ENCODE measurements around the gene DNER.

DNA sequence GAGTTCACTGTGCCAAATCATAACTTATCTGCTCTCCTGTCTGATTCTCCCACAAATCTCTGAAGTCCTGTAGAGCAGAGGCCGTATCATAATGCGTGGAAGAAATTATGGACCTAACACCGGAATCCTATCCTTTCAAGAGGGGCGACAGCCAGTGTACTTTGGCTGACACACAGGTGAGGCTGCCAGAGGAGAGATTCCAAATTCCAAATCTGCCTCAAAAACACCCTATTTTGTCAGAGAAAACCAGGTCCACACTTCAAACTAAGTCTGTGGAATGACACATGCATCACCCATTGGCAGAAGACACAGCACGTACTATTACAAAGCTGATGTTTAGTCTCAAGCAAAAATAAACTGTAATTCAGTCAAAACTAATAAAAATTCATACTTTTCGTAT is 304.1 kb downstream of the DNER start:
- TF ChIP-seq, protein P1, sequence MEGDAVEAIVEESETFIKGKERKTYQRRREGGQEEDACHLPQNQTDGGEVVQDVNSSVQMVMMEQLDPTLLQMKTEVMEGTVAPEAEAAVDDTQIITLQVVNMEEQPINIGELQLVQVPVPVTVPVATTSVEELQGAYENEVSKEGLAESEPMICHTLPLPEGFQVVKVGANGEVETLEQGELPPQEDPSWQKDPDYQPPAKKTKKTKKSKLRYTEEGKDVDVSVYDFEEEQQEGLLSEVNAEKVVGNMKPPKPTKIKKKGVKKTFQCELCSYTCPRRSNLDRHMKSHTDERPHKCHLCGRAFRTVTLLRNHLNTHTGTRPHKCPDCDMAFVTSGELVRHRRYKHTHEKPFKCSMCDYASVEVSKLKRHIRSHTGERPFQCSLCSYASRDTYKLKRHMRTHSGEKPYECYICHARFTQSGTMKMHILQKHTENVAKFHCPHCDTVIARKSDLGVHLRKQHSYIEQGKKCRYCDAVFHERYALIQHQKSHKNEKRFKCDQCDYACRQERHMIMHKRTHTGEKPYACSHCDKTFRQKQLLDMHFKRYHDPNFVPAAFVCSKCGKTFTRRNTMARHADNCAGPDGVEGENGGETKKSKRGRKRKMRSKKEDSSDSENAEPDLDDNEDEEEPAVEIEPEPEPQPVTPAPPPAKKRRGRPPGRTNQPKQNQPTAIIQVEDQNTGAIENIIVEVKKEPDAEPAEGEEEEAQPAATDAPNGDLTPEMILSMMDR (IDR thresholded peaks at IDR 0.05; ENCODE audit: insufficient read depth, low read length): no peak
- no peak for TF ChIP-seq POLR2AphosphoS5 (IDR thresholded peaks at IDR 0.05; ENCODE audit: low read depth)
- TF ChIP-seq, protein P2, sequence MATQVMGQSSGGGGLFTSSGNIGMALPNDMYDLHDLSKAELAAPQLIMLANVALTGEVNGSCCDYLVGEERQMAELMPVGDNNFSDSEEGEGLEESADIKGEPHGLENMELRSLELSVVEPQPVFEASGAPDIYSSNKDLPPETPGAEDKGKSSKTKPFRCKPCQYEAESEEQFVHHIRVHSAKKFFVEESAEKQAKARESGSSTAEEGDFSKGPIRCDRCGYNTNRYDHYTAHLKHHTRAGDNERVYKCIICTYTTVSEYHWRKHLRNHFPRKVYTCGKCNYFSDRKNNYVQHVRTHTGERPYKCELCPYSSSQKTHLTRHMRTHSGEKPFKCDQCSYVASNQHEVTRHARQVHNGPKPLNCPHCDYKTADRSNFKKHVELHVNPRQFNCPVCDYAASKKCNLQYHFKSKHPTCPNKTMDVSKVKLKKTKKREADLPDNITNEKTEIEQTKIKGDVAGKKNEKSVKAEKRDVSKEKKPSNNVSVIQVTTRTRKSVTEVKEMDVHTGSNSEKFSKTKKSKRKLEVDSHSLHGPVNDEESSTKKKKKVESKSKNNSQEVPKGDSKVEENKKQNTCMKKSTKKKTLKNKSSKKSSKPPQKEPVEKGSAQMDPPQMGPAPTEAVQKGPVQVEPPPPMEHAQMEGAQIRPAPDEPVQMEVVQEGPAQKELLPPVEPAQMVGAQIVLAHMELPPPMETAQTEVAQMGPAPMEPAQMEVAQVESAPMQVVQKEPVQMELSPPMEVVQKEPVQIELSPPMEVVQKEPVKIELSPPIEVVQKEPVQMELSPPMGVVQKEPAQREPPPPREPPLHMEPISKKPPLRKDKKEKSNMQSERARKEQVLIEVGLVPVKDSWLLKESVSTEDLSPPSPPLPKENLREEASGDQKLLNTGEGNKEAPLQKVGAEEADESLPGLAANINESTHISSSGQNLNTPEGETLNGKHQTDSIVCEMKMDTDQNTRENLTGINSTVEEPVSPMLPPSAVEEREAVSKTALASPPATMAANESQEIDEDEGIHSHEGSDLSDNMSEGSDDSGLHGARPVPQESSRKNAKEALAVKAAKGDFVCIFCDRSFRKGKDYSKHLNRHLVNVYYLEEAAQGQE (IDR thresholded peaks at IDR 0.05; ENCODE audit: insufficient replicate concordance, low read depth): no peak
- TF ChIP-seq GABPA (IDR thresholded peaks at IDR 0.05; ENCODE audit: low read depth): no peak
